GM12865 (cell line): ENCODE data around the gene NBPF11.
"Not testable (repeated sequence)": the region's sequence is repeated elsewhere in the genome, so short reads cannot be mapped to it uniquely, and the experiment has no call there.

ENCODE experiments used
- DNase-seq: peaks from one replicate; pipeline ENCODE4 v3.0.0; 2010; ENCODE audit warnings: low read depth
- H3K4me3 ChIP-seq: 2 replicates; pipeline ENCODE4 v1.5.1; 2011; ENCODE audit warnings: mild to moderate bottlenecking, low read depth, low read length, control low read depth
- CTCF ChIP-seq: IDR thresholded peaks from 2 replicates; pipeline ENCODE4 v1.5.1; 2011; ENCODE audit warnings: low read length, control low read depth, low read depth, inconsistent platforms; ENCODE audit not compliant: insufficient read depth; ENCODE audit errors: missing control alignments

Gene NBPF11

GRCh38 chr1:148151911-148152656, at the start of gene NBPF11:
Gene NBPF11 (minus strand): TSS chr1:148152281. CDS start chr1:148127003, 25,278 bp downstream.
- peak within 1 kb of the TSS; percentile 69 for H3K4me3 ChIP-seq
- DNase-seq, result peak; percentile 90

- DNase-seq, H3K4me3 ChIP-seq: not testable (repeated sequence)
Measured at GRCh38 chr1:148197396-148197795, 45.3 kb upstream of the NBPF11 start.

GRCh38 chr1:148196949-148197348, 44.9 kb upstream of the NBPF11 start:
- DNase-seq, H3K4me3 ChIP-seq: not testable (repeated sequence)

- DNase-seq, H3K4me3 ChIP-seq: not testable (repeated sequence)
Measured at GRCh38 chr1:148195115-148195514, 43.0 kb upstream of the NBPF11 start.

GRCh38 chr1:148188768-148189167, 36.7 kb upstream of the NBPF11 start:
- not testable (repeated sequence) for H3K4me3 ChIP-seq, DNase-seq

GRCh38 chr1:148178682-148179081, 26.6 kb upstream of the NBPF11 start:
- H3K4me3 ChIP-seq, DNase-seq: not testable (repeated sequence)

GRCh38 chr1:148175414-148175813, 23.3 kb upstream of the NBPF11 start:
- not testable (repeated sequence) for H3K4me3 ChIP-seq, DNase-seq

GRCh38 chr1:148171995-148172394, 19.9 kb upstream of the NBPF11 start:
- not testable (repeated sequence) for DNase-seq, H3K4me3 ChIP-seq

GRCh38 chr1:148166558-148167492, 14.7 kb upstream of the NBPF11 start:
- no peak for TF ChIP-seq CTCF
- no peak overlapping the region for H3K4me3 ChIP-seq
- DNase-seq, result no peak

- no peak for TF ChIP-seq CTCF
- DNase-seq, result no peak
- no peak overlapping the region for H3K4me3 ChIP-seq
Measured at GRCh38 chr1:148162363-148162762, 10.3 kb upstream of the NBPF11 start.

GRCh38 chr1:148161053-148161901, 9.2 kb upstream of the NBPF11 start:
- DNase-seq, result no peak
- no peak for TF ChIP-seq CTCF
- no peak overlapping the region for H3K4me3 ChIP-seq
